DOHH2 (cell line): ENCODE measurements around the gene PLK3.
A peak's percentile ranks its signal among the peaks of the same experiment; 100 is the strongest.

ENCODE experiments used
- H3F3A ChIP-seq: fragments of 200-600 bp; sonication (generic), shearing (Covaris generic); 2 replicates; pipeline ENCODE4 v1.6.0; 2016; ENCODE audit warnings: antibody characterized with exemption, mild to moderate bottlenecking; ENCODE audit not compliant: control insufficient read depth, insufficient read depth
- H3K27ac ChIP-seq: fragments of 200-600 bp; sonication (generic); 2 replicates; pipeline ENCODE4 v1.5.1; 2014; ENCODE audit warnings: low read depth, mild to moderate bottlenecking, low read length, moderate library complexity
- H3K27me3 ChIP-seq: fragments of 200-600 bp; sonication (generic); 2 replicates; pipeline ENCODE4 v1.6.1; 2014; ENCODE audit warnings: mild to moderate bottlenecking, low read length, mixed read lengths; ENCODE audit not compliant: control insufficient read depth
- H3K36me3 ChIP-seq: fragments of 200-600 bp; sonication (generic); 2 replicates; pipeline ENCODE4 v1.6.1; 2014; ENCODE audit warnings: mild to moderate bottlenecking, low read length, moderate library complexity, mixed read lengths; ENCODE audit not compliant: control insufficient read depth
- H3K4me1 ChIP-seq: fragments of 200-600 bp; sonication (generic); 2 replicates; pipeline ENCODE4 v1.6.1; 2014; ENCODE audit warnings: mild to moderate bottlenecking, low read length, mixed read lengths; ENCODE audit not compliant: control insufficient read depth
- H3K4me2 ChIP-seq: fragments of 200-600 bp; sonication (generic); 2 replicates; pipeline ENCODE4 v1.6.0; 2014; ENCODE audit warnings: mild to moderate bottlenecking, low read length, moderate library complexity
- H3K4me3 ChIP-seq: fragments of 200-600 bp; sonication (generic); 2 replicates; pipeline ENCODE4 v1.5.1; 2014; ENCODE audit warnings: mild to moderate bottlenecking, low read length, mixed read lengths
- H3K79me2 ChIP-seq: fragments of 200-600 bp; sonication (generic); 2 replicates; pipeline ENCODE4 v1.6.1; 2014; ENCODE audit warnings: mild to moderate bottlenecking, low read length, mixed read lengths; ENCODE audit not compliant: control insufficient read depth
- H3K9me2 ChIP-seq: fragments of 200-600 bp; sonication (generic); replicated peaks from 2 replicates; pipeline ENCODE4 v1.6.1; 2014; ENCODE audit warnings: mild to moderate bottlenecking, low read length, mixed read lengths; ENCODE audit not compliant: control insufficient read depth
- H3K9me3 ChIP-seq: fragments of 200-600 bp; sonication (generic); 2 replicates; pipeline ENCODE4 v1.6.1; 2014; ENCODE audit warnings: antibody characterized with exemption, low read length, mixed read lengths; ENCODE audit not compliant: control insufficient read depth, insufficient read depth
- H4K20me1 ChIP-seq: fragments of 200-600 bp; sonication (generic); 2 replicates; pipeline ENCODE4 v1.6.0; 2014; ENCODE audit warnings: low read depth, mild to moderate bottlenecking, antibody characterized with exemption, low read length, moderate library complexity; ENCODE audit not compliant: control insufficient read depth, insufficient read depth
- CTCF ChIP-seq: fragments of 200-600 bp; sonication (generic); IDR thresholded peaks from one replicate; pipeline ENCODE4 v1.5.1; 2014; ENCODE audit warnings: antibody characterized with exemption, mild to moderate bottlenecking, low read depth, low read length; ENCODE audit not compliant: poor library complexity, severe bottlenecking
- EZH2phosphoT487 ChIP-seq: fragments of 200-600 bp; sonication (generic); IDR thresholded peaks from 2 replicates; pipeline ENCODE4 v1.6.1; 2017; ENCODE audit warnings: borderline replicate concordance, mild to moderate bottlenecking, antibody characterized with exemption, low read length, moderate library complexity, mixed read lengths

PLK3 gene

GRCh38 chr1:44842486-44842861, 42.3 kb downstream of the PLK3 start:
- Histone ChIP-seq H3K27me3 (peaks cover 14% of the 10 kb centered on the region; the same call in 1 of the 2 replicates), H4K20me1 (no peaks in the 10 kb centered on the region), H3K4me1 (peaks cover 9% of the 10 kb centered on the region), H3K9me2 (no peaks in the 10 kb centered on the region), H3K27ac (no peak overlapping the region), H3K79me2 (no peaks in the 10 kb centered on the region), H3K9me3 (no peaks in the 10 kb centered on the region), H3K4me3 (peak overlapping the region; percentile 66), H3F3A (peaks cover 6% of the 10 kb centered on the region; the same call in 1 of the 2 replicates), H3K4me2 (peak overlapping the region; percentile 77), H3K36me3 (no peaks in the 10 kb centered on the region)
- TF ChIP-seq CTCF (no peak), EZH2phosphoT487 (no peak)

- peaks cover 14% of the 10 kb centered on the region; the same call in 1 of the 2 replicates for H3K27me3 ChIP-seq
- H3K4me1 ChIP-seq = peaks cover 9% of the 10 kb centered on the region
- no peaks in the 10 kb centered on the region for H3K9me3 ChIP-seq
- no peaks in the 10 kb centered on the region for H3K36me3 ChIP-seq
- TF ChIP-seq EZH2phosphoT487 (0 out of 2 replicates have a peak, but pooled peaks have one; percentile 50), CTCF (no peak)
- H4K20me1 ChIP-seq = no peaks in the 10 kb centered on the region
- H3K27ac ChIP-seq = no peak within 1 kb of the TSS
- H3K4me3 ChIP-seq = peak within 1 kb of the TSS; percentile 66
- H3K4me2 ChIP-seq = peak within 1 kb of the TSS; percentile 77
- H3F3A ChIP-seq = peaks cover 6% of the 10 kb centered on the region; the same call in 1 of the 2 replicates
- no peaks in the 10 kb centered on the region for H3K9me2 ChIP-seq
- no peaks in the 10 kb centered on the region for H3K79me2 ChIP-seq
Observed at GRCh38 chr1:44842862-44843655, 42.9 kb downstream of the PLK3 start, which contains the start of gene PTCH2. PTCH2 (minus strand) TSS chr1:44843253; CDS start chr1:44842932, 321 bp downstream.

GRCh38 chr1:44846985-44847384, 46.8 kb downstream of the PLK3 start:
- Histone ChIP-seq H3K4me1 (peaks cover 9% of the 10 kb centered on the region), H4K20me1 (no peaks in the 10 kb centered on the region), H3K9me2 (no peaks in the 10 kb centered on the region), H3K9me3 (no peaks in the 10 kb centered on the region), H3K27me3 (peaks cover 8% of the 10 kb centered on the region; the same call in 1 of the 2 replicates), H3K4me2 (no peak overlapping the region), H3K4me3 (no peak overlapping the region), H3F3A (peaks cover 6% of the 10 kb centered on the region; the same call in 1 of the 2 replicates), H3K36me3 (peaks cover 4% of the 10 kb centered on the region; the same call in 1 of the 2 replicates), H3K27ac (no peak overlapping the region), H3K79me2 (no peaks in the 10 kb centered on the region)
- TF ChIP-seq CTCF (no peak), EZH2phosphoT487 (no peak)
